GM12872 (cell line): ENCODE results near the gene MTMR12.
A peak's percentile ranks its signal among the peaks of the same experiment; 100 is the strongest.

Experiments used
- CTCF ChIP-seq: IDR thresholded peaks from 3 replicates; pipeline ENCODE4 v1.5.1; 2011; ENCODE audit warnings: low read depth, mild to moderate bottlenecking, low read length, moderate library complexity; ENCODE audit not compliant: insufficient read depth

Gene MTMR12

GRCh38 chr5:32332361-32332760 lies 19.6 kb upstream of the MTMR12 start:
- TF ChIP-seq CTCF, result no peak

GRCh38 chr5:32331935-32332274 lies 19.2 kb upstream of the MTMR12 start:
- no peak for TF ChIP-seq CTCF

- TF ChIP-seq CTCF, result no peak
These were observed 18.6 kb upstream of the MTMR12 start for GRCh38 chr5:32331217-32331934.

GRCh38 chr5:32330126-32330971 lies 17.6 kb upstream of the MTMR12 start:
- TF ChIP-seq CTCF, result no peak

- TF ChIP-seq CTCF, result peak; percentile 85
These were observed 16.7 kb upstream of the MTMR12 start for GRCh38 chr5:32329395-32329834.

- TF ChIP-seq CTCF, result no peak
These were observed 13.6 kb upstream of the MTMR12 start for GRCh38 chr5:32326216-32326772.

- no peak for TF ChIP-seq CTCF
These were observed 12.9 kb upstream of the MTMR12 start for GRCh38 chr5:32325616-32326015.
